Neural crest cell (in vitro differentiated cells): ENCODE measurements around the gene E4F1. TPM values are rescaled to one million over a fixed set of nuclear protein-coding genes. Genes with fewer than 3 reads are reported as not detected.

ENCODE experiments used
- DNase-seq: peaks from one replicate; pipeline ENCODE4 v3.0.0; 2021; ENCODE audit warnings: low read depth, mixed read lengths, low spot score
- H3K27ac Mint-ChIP-seq: one replicate; pipeline ENCODE4 v1.8.0; 2021; ENCODE audit warnings: mild to moderate bottlenecking, mixed read lengths; ENCODE audit not compliant: unreplicated experiment
- H3K27me3 Mint-ChIP-seq: 2 replicates; pipeline ENCODE4 v1.8.0; 2021; ENCODE audit warnings: low read depth, mild to moderate bottlenecking, mixed read lengths
- H3K36me3 Mint-ChIP-seq: 2 replicates; pipeline ENCODE4 v1.8.0; 2021; ENCODE audit warnings: low read depth, mild to moderate bottlenecking, mixed read lengths
- H3K4me1 Mint-ChIP-seq: 2 replicates; pipeline ENCODE4 v1.8.0; 2021; ENCODE audit warnings: mixed read lengths
- H3K4me3 Mint-ChIP-seq: one replicate; pipeline ENCODE4 v1.8.0; 2021; ENCODE audit warnings: mild to moderate bottlenecking, mixed read lengths
- H3K9me3 Mint-ChIP-seq: 2 replicates; pipeline ENCODE4 v1.8.0; 2021; ENCODE audit warnings: mixed read lengths
- CTCF ChIP-seq: fragments of 200-600 bp; sonication (generic); conservative IDR thresholded peaks from 2 replicates; pipeline ENCODE4 v1.5.0; 2021; ENCODE audit warnings: antibody characterized with exemption, mild to moderate bottlenecking
- total RNA-seq: library from RNA; stranded (reverse); gene quantifications from 2 replicates; pipeline ENCODE4 v1.2.1, GENCODE V29; 2021

E4F1 gene
- total RNA-seq, 1 donor from 2014 or later: 38.9 TPM

DNA sequence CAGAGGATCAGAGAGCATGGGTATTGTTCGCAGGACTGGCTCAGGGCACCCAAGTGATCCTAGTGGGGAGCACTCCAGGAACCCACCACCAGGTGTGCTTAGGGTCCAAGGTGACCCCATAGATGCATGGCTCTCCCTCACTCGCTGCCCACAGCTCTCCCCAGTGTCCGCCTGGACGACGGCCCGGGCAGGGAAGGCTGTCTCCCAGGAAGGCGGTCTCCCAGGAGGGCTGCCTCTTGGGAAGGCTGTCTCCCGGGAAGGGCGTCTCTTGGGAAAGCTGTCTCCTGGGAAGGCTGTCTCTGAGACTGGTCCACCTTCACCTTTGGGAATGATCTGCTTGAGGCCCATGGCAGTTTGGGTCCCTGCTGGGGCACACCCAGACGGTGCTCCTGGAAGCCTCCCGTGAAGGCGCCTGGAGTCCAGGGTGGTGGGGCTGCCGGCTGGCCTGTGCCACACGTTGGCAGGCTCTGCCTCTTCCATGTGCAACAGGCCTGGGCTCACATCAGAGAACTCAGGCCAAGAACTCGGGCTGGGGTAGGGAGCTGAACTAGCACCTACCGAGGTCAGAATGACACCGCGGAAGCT, 23.0 kb downstream of the E4F1 start:
- no peak for DNase-seq
- peaks cover 3% of the 10 kb centered on the region for H3K27me3 Mint-ChIP-seq
- H3K4me1 Mint-ChIP-seq: peaks cover 7% of the 10 kb centered on the region
- no peak for TF ChIP-seq CTCF
- H3K9me3 Mint-ChIP-seq: no peaks in the 10 kb centered on the region
- H3K36me3 Mint-ChIP-seq: peaks cover 5% of the 10 kb centered on the region
- H3K27ac Mint-ChIP-seq: peak overlapping the region; percentile 79
- H3K4me3 Mint-ChIP-seq: no peak overlapping the region

- no peak overlapping the region for H3K27ac Mint-ChIP-seq
- H3K27me3 Mint-ChIP-seq: no peaks in the 10 kb centered on the region
- peak overlapping the region; percentile 91 for H3K4me3 Mint-ChIP-seq
- peaks cover 11% of the 10 kb centered on the region for H3K4me1 Mint-ChIP-seq
- no peak for DNase-seq
- H3K36me3 Mint-ChIP-seq: peaks cover 13% of the 10 kb centered on the region
- no peak for TF ChIP-seq CTCF
- no peaks in the 10 kb centered on the region for H3K9me3 Mint-ChIP-seq
Observed at GRCh38 chr16:2250652-2251295, 27.4 kb downstream of the E4F1 start.

DNA sequence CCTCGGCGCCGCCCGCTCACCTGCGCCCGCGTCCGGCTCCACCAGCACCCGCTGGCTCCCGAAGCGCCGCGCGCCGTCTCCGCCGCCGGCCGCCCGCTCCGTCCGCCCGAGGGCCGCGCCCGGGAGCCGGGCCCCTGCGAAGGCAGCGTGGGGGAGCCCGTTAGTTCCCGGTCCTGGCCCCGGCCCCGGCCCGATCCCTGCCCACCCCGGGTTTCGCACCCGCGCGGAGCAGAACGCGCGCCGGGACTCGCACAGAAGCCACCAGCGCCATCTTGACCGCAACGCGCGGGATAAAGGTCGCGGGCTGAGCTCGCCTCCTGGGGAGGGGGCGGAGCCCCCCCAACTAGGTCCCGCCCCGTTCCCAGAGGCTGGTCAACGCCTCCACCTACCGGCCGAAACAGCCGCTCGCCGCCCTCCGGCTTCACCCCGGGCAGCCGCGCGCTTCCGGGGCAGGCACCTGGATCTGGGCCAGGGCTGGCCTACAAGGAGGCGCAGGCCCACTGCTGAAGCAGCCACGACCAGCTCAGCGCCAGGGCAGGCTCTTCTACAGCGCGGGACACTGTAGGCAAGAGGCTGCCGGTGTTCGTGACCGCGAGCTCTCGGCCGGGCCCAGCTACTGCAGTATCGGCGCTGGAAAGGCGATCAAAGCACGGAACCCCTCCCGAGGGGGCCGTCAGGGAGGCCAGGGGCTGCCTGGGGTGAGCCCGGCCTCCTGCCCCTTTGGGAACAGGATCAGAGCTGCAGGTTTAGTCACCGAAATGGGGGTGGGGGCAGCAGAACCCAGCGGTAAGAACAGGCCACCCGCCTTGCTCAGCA, 28.1 kb downstream of the E4F1 start, which contains the start of gene ECI1:
Gene ECI1, minus strand, starts transcription at position 292 of the 816 bp plus-strand sequence. Its CDS starts 21 bp downstream, at position 271.
- H3K4me1 Mint-ChIP-seq: peaks cover 11% of the 10 kb centered on the region
- H3K36me3 Mint-ChIP-seq: peaks cover 13% of the 10 kb centered on the region
- H3K27me3 Mint-ChIP-seq: no peaks in the 10 kb centered on the region
- peak; percentile 69 for TF ChIP-seq CTCF
- DNase-seq: peak; percentile 88
- no peaks in the 10 kb centered on the region for H3K9me3 Mint-ChIP-seq
- peak within 1 kb of the TSS; percentile 91 for H3K4me3 Mint-ChIP-seq
- H3K27ac Mint-ChIP-seq: peak within 1 kb of the TSS; percentile 81

DNA sequence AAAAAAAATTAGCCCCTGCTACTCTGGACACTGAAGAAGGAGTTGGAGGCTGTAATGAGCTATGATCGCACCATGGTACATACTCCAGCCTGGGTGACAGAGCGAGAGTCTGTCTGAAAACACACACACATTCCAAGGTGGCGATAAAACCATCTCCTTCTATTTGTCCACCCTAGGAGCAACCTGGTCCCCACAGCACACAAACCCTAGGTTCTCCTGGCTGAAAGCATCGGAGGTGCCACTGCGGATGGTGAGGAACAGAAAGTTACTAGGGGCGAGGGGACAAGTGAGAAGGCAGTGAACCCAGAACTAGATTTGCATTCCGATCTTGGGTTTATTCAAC, 29.4 kb downstream of the E4F1 start:
- DNase-seq: no peak
- no peak for TF ChIP-seq CTCF
- no peaks in the 10 kb centered on the region for H3K27me3 Mint-ChIP-seq
- H3K27ac Mint-ChIP-seq: no peak overlapping the region
- H3K36me3 Mint-ChIP-seq: peaks cover 20% of the 10 kb centered on the region
- H3K4me3 Mint-ChIP-seq: peak overlapping the region; percentile 76
- H3K4me1 Mint-ChIP-seq: peaks cover 11% of the 10 kb centered on the region
- H3K9me3 Mint-ChIP-seq: no peaks in the 10 kb centered on the region

- no peak for TF ChIP-seq CTCF
- peaks cover 11% of the 10 kb centered on the region for H3K4me1 Mint-ChIP-seq
- no peaks in the 10 kb centered on the region for H3K27me3 Mint-ChIP-seq
- peak overlapping the region; percentile 76 for H3K4me3 Mint-ChIP-seq
- no peak overlapping the region for H3K27ac Mint-ChIP-seq
- peaks cover 20% of the 10 kb centered on the region for H3K36me3 Mint-ChIP-seq
- H3K9me3 Mint-ChIP-seq: no peaks in the 10 kb centered on the region
- no peak for DNase-seq
Observed at GRCh38 chr16:2253293-2253692, 29.9 kb downstream of the E4F1 start.
